Left lung (tissue), 14 donors: ENCODE data around the gene TRAPPC8. TPM values are rescaled to one million over a fixed set of nuclear protein-coding genes. Genes with fewer than 3 reads are reported as not detected.

Experiments
- ATAC-seq: fragments of 200-7000 bp; cut with Tn5 transposase; one replicate; pipeline ENCODE4 v1.9.1; 2020; ENCODE audit warnings: moderate library complexity
- DNase-seq, 4 donors: peaks; one replicate each; pipeline ENCODE4 v3.0.0-alpha.2; 2013 to 2020
- H3K27ac ChIP-seq, 2 donors: fragments of 200-600 bp; sonication (generic) in 1 of 2; one replicate each; pipeline versions ENCODE4 v1.5.0 to v1.8.0; 2020 to 2021
- H3K27me3 ChIP-seq, 2 donors: fragments of 200-600 bp; sonication (generic) in 1 of 2; one replicate each; pipeline versions ENCODE4 v1.5.0 to v1.8.0; 2020 to 2021
- H3K36me3 ChIP-seq, 2 donors: fragments of 200-600 bp; sonication (generic) in 1 of 2; one replicate each; pipeline versions ENCODE4 v1.5.0 to v1.8.0; 2020 to 2021
- H3K4me1 ChIP-seq, 2 donors: fragments of 200-600 bp; one replicate each; pipeline ENCODE4 v1.8.0; 2021
- H3K4me3 ChIP-seq, 2 donors: fragments of 200-600 bp; sonication (generic) in 1 of 2; one replicate each; pipeline versions ENCODE4 v1.5.0 to v1.8.0; 2020 to 2021; ENCODE audit warnings: mild to moderate bottlenecking in 1 of 2
- H3K9me3 ChIP-seq, 2 donors: fragments of 200-600 bp; sonication (generic) in 1 of 2; one replicate each; pipeline versions ENCODE4 v1.5.0 to v1.8.0; 2020 to 2021
- intact Hi-C, 2 donors: fragments of 100-400 bp; cut with DNase I; formaldehyde crosslinking; loops; one replicate each; pipeline versions ENCODE4 v1.11.2 to v1.14.2; 2022
- long read RNA-seq, 12 donors: library from polyadenylated mRNA in 2 of 12; unstranded in 2 of 12; transcript quantifications; one replicate each; pipeline ENCODE4 v2.0.0 and lab custom pipeline, GENCODE V29; 2019 to 2026
- polyA plus RNA-seq, 6 donors: library from polyadenylated mRNA; unstranded; fragments of 120-200 nt; gene quantifications; one replicate each; pipeline ENCODE4 v1.2.1, GENCODE V29; 2013; ENCODE audit not compliant: insufficient read length in 6 of 6
- total RNA-seq, 2 donors: library from RNA; stranded (reverse); fragmentation: NEBNext Ultra II Directional; extraction: Animal tissue kit (Norgen Biotek cat#: 25700); gene quantifications; one replicate each; pipeline ENCODE4 v1.2.1, GENCODE V29; 2021
- TF ChIP-seq, protein P1 (sequence below), 2 donors: fragments of 200-600 bp; sonication (generic) in 1 of 2; IDR thresholded peaks; one replicate each; pipeline versions ENCODE4 v1.5.0 to v1.8.0; 2021; ENCODE audit warnings: antibody characterized with exemption in 2 of 2
- donor health status: DM: no; HTN: yes; CAD: no.
- donor health status: DM: no; HTN: no; CAD: no.

TRAPPC8 gene
- 10 to 100 TPM; 49.0 to 49.1 TPM for total RNA-seq
- 10 to 100 TPM; 45.5 to 53.9 (median 50.7) TPM for polyA plus RNA-seq
- long read RNA-seq, donor 1, full-length matches to known transcripts, result 1 of 9 reads
- long read RNA-seq, donor 1, partial matches to known transcripts, result 8 of 9 reads
- long read RNA-seq, donor 1, other reads (novel, unspliced or antisense), result 0 of 9 reads
- long read RNA-seq, donor 2, partial matches to known transcripts, result 0 of 1 reads
- long read RNA-seq, donor 2, other reads (novel, unspliced or antisense), result 0 of 1 reads
- long read RNA-seq, donor 3, full-length matches to known transcripts, result 2 of 2 reads
- long read RNA-seq, donor 3, partial matches to known transcripts, result 0 of 2 reads
- long read RNA-seq, donor 3, other reads (novel, unspliced or antisense), result 0 of 2 reads
- long read RNA-seq, donor 4, result 0 reads
- long read RNA-seq, donor 5, full-length matches to known transcripts, result 2 of 20 reads
- long read RNA-seq, donor 5, partial matches to known transcripts, result 18 of 20 reads
- long read RNA-seq, donor 5, other reads (novel, unspliced or antisense), result 0 of 20 reads
- long read RNA-seq, donor 6, full-length matches to known transcripts, result 3 of 3 reads
- long read RNA-seq, donor 6, partial matches to known transcripts, result 0 of 3 reads
- long read RNA-seq, donor 6, other reads (novel, unspliced or antisense), result 0 of 3 reads
- long read RNA-seq, donor 7, result 0 reads
- long read RNA-seq, donor 8, result 0 reads
- long read RNA-seq, donor 9, result 0 reads
- long read RNA-seq, donor 10, result 0 reads
- long read RNA-seq, donor 11, result 0 reads
- long read RNA-seq, donor 12, full-length matches to known transcripts, result 1 of 1 reads
- long read RNA-seq, donor 12, partial matches to known transcripts, result 0 of 1 reads
- long read RNA-seq, donor 12, other reads (novel, unspliced or antisense), result 0 of 1 reads

DNA sequence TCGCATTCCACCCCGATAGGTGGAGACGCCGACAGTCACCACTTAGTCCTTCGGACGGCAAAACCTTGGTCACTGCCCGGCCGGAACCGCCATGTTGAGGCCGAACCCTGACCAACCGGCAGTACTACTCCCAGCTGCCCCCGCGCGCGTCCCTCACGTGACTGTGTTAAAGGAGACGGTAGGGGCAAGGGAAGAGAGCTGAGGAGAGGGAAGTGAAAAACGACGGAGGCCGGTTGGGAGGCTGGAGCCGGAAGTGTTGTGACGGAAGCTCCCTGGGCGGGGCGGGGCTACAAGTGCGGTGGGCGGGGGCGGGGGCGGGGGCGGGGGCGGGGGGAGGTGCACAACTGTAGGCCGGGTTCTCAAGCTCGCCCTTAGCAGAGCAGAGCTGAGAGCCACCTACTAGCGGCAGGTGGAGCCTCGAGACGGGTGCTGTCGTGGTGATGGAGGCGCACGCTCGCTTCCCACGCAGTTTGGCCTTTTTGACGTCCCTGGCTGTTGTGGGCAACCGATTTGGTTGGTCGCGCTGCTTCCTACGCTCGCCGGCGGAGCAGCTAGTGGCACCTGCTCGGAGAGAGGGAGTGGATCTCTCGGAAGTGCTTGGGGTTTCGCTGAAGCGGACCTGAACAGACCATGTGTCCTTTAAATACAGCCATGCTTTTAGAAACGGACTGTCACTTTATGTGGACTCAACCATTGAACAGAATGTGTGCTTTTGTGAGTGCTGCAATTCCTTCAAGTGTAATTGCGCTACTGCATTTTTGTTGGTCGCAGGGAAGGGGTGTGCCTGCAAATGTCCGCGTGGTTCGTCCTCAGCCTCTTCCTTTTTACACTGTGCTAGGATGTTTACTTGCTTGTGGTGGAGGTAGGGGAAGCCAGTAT is at the start of gene TRAPPC8:
TRAPPC8 (minus strand) TSS at position 130 of the 879 bp plus-strand sequence. CDS start 364 bp downstream, outside the sequence.
- peak; percentile 96 for ATAC-seq
- H3K27ac ChIP-seq, result peak within 1 kb of the TSS; percentile 89 to 97
- peaks cover 0 to 4% of the 10 kb centered on the region in 2 donors for H3K36me3 ChIP-seq
- TF ChIP-seq, protein P1, sequence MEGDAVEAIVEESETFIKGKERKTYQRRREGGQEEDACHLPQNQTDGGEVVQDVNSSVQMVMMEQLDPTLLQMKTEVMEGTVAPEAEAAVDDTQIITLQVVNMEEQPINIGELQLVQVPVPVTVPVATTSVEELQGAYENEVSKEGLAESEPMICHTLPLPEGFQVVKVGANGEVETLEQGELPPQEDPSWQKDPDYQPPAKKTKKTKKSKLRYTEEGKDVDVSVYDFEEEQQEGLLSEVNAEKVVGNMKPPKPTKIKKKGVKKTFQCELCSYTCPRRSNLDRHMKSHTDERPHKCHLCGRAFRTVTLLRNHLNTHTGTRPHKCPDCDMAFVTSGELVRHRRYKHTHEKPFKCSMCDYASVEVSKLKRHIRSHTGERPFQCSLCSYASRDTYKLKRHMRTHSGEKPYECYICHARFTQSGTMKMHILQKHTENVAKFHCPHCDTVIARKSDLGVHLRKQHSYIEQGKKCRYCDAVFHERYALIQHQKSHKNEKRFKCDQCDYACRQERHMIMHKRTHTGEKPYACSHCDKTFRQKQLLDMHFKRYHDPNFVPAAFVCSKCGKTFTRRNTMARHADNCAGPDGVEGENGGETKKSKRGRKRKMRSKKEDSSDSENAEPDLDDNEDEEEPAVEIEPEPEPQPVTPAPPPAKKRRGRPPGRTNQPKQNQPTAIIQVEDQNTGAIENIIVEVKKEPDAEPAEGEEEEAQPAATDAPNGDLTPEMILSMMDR (IDR thresholded peaks at IDR 0.05), result no peak
- intact Hi-C loops, result no loop called here
- peak within 1 kb of the TSS; percentile 79 to 87 for H3K4me3 ChIP-seq
- peaks cover 8 to 47% of the 10 kb centered on the region in 2 donors for H3K4me1 ChIP-seq
- no peaks in the 10 kb centered on the region for H3K9me3 ChIP-seq
- peak; percentile 96 to 100 (median 98) for DNase-seq
- H3K27me3 ChIP-seq, result no peaks in the 10 kb centered on the region

- TF ChIP-seq, protein P1 (IDR thresholded peaks at IDR 0.05), result no peak
Measured at GRCh38 chr18:31990823-31991222, 47.9 kb upstream of the TRAPPC8 start.

DNA sequence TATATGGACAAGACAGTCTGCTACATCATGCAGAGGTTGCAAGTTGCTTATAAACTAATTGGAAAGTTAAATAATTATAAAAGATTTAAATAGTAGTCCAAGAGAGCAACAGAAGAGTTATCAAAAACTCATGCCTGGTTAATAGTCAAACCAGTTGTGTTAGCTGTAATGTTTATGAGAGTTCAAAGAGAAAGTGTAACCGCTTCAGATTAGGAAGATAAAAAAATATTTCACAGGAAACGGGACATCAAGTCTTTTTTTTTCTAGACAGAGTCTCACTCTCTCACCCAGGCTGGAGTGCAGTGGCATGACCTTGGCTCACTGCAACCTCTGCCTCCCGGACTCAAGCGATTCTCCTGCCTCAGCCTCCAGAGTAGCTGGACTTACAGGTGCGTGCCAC is 41.0 kb upstream of the TRAPPC8 start:
- Histone ChIP-seq H3K36me3 (no peaks in the 10 kb centered on the region), H3K27me3 (no peaks in the 10 kb centered on the region), H3K4me3 (no peak overlapping the region), H3K27ac (no peak overlapping the region), H3K4me1 (peaks cover 0 to 8% of the 10 kb centered on the region in 2 donors), H3K9me3 (peaks cover 0 to 3% of the 10 kb centered on the region in 2 donors)
- no peak for DNase-seq
- intact Hi-C loops, result no loop called here
- TF ChIP-seq, protein P1 (IDR thresholded peaks at IDR 0.05), result no peak
- no peak for ATAC-seq

More at GRCh38 chr18:31990823-31991222, 47.9 kb upstream of the TRAPPC8 start:
- H3K36me3 ChIP-seq, result no peaks in the 10 kb centered on the region
- peak in 1 of 4 donors; percentile 10 for DNase-seq
- intact Hi-C loops, result no loop called here
- peaks cover 0 to 8% of the 10 kb centered on the region in 2 donors for H3K4me1 ChIP-seq
- ATAC-seq, result no peak
- no peak overlapping the region for H3K4me3 ChIP-seq
- no peaks in the 10 kb centered on the region for H3K27me3 ChIP-seq
- H3K9me3 ChIP-seq, result no peaks in the 10 kb centered on the region
- no peak overlapping the region for H3K27ac ChIP-seq

DNA sequence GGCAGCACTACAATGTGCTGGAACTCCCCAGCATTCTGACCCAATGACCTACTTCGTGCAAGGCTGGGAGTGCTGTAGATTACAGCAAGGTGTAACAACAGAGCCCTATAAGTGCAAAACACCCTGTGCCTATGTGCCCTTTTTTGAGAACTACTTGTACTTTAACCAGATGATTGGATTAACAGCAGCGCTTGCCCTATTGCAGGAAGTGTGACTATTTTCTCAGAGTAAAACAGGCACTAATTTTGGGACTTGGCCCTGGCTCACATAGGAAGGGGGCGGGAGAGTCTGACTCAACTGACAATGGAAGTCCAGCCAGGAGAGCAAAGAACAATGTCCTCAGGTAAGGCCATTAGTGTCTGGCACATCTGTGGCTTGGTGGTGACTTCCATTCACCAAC is 40.1 kb upstream of the TRAPPC8 start:
- ATAC-seq (no peak), DNase-seq (no peak)
- H3K9me3 ChIP-seq, result peaks cover 0 to 12% of the 10 kb centered on the region in 2 donors
- no peak overlapping the region for H3K27ac ChIP-seq
- H3K4me3 ChIP-seq, result no peak overlapping the region
- H3K36me3 ChIP-seq, result no peaks in the 10 kb centered on the region
- intact Hi-C loops, result no loop called here
- peaks cover 0 to 8% of the 10 kb centered on the region in 2 donors for H3K4me1 ChIP-seq
- no peaks in the 10 kb centered on the region for H3K27me3 ChIP-seq
- TF ChIP-seq, protein P1 (IDR thresholded peaks at IDR 0.05), result no peak
